Activated CD4-positive, CD25-positive, alpha-beta regulatory T cell treated with anti-CD3 and anti-CD28 coated beads, Interleukin-2, amount 50 U/mL, for 24 hours (primary cell): ENCODE data around the gene NUAK1.

Experiments
- ATAC-seq, 2 donors: fragments of 150-1000 bp; cut with Tn5 transposase; one replicate each; pipeline ENCODE4 v1.10.0; 2021; ENCODE audit warnings: mild to moderate bottlenecking in 1 of 2, moderate library complexity in 1 of 2

The NUAK1 gene

DNA sequence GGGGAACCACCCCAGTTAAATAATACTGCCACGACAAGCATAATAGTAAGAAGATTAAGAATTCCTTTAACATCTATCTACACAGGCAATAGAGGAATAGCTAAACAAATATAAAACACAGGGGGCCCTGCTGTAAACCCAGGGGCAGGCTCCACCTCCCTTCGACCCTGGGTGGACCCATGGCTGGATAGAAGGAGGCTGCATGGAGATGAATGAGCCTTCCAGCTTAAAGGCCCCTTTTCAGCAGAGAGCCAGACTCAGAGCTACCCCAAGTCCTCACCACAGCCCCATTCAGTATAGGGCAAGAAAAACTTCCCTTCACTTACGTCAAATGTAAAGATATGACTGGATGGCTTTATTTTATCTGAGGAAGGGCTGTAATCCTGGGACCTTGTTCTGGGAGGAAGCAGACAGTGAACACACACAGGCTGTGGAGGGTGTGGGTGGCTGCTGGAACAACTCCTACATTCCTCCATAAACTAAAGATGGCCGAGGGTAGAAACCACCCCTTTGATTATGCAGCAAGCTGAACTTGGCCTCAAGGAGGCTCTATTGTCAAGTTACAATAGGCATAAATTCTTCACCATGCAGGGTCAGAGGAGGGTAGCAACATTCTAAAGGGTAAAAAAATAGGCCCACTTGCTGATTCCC lies 30.4 kb downstream of the NUAK1 start:
- no peak for ATAC-seq

DNA sequence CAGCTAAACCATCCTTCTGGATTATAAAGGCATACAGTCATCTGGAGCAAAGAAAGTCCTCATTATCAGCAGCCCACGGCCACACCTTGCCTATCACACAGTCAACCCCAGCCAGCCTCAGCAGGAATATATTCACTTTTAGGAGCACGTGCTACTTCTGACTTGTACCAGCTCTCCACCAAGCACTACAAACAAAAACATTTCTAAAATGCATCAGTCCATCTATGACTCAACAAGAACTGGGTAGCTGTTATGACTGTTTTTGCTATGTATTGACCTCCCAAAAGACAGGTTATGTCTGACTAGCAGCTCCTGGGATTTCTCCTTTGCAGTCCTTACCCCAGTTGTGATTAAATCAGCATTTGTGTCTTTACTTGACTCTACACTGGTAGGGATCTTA lies 31.2 kb downstream of the NUAK1 start:
- ATAC-seq: no peak

GRCh38 chr12:106106892-106107291 lies 31.9 kb downstream of the NUAK1 start:
- ATAC-seq: no peak

- ATAC-seq: no peak
Measured at GRCh38 chr12:106106061-106106566, 32.6 kb downstream of the NUAK1 start.

DNA sequence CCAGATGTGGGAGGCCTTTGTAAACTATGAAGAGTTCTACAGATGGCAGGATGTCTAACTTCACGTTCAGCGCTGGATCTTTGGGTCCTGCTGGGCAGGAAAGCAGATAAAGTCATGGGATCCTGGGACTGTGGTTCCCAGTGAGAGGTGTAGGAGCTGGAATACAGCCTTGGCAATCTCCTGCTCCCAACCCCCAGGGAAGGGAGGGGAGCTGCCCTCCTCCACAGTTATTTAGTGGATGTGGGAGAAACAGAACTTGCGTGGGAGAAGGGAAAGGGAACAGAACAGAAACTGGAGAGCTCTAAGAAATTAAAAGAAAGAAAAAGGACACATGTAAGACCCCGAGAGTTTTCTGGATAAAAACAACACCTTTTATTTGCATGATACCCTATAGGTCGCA lies 37.0 kb downstream of the NUAK1 start:
- ATAC-seq: no peak

- ATAC-seq: no peak
Measured at GRCh38 chr12:106098691-106099200, 40.0 kb downstream of the NUAK1 start.

- no peak for ATAC-seq
Measured at GRCh38 chr12:106097011-106097410, 41.7 kb downstream of the NUAK1 start.

- ATAC-seq: no peak
Measured at GRCh38 chr12:106096376-106096775, 42.4 kb downstream of the NUAK1 start.

GRCh38 chr12:106094304-106094703 lies 44.5 kb downstream of the NUAK1 start:
- no peak for ATAC-seq

GRCh38 chr12:106093246-106093645 lies 45.5 kb downstream of the NUAK1 start:
- ATAC-seq: no peak

DNA sequence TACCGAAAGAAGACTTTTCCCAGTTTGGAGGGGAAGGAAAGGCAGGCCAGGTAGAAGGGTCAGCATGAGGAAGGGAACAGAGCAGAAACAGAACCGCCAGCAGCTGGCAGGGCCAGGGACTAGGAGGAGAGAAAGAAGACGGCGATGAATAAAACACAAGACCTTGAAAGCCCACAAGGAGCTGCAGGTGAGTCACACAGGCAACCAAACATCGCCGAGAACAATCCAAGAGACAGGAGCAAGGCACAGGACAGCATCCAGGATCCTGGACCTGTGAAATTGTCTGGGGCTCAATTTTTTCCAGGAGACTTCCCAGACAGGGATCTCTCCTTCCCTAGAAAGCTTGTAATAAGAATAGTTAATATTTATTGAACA lies 47.3 kb downstream of the NUAK1 start:
- no peak for ATAC-seq

DNA sequence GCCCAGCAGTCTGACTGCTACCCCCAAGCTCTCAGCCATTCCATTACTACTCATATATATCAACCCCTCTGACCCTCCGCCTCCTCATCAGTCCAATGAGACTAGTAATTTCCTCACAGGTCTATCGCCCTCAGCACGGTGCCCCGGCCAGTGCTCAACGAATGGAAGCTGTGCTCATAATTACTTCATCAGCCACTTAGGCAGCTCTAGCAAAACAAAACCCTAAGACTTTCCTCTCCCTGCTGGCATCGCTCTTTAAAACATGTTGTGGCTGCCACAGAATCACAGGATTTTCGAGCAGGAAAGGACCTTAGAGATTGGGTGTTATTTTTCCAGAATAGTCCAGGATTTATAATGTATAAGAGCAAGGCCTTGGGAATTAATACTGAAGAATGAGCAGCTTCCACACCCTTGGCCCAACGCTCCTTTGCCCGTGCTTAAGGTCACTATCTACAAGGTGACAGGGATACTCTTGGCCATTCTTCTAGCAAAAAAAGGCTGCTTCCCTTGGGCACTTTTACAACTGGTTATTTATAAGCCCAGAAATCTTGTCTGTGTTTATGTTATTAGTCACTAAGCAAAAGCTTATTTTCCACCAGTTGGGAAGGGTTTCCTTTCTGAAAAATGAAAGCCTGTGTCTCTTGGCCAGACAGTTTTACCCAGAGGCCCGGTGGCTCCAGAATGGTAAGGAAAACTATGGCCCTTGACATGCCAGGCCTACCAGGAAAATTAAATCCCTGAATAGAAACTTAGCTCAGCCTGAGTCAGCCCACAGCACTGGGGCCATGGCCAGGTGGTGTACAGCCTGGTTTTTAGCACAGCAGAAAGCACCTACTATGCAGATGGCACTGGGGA lies 47.9 kb downstream of the NUAK1 start:
- no peak for ATAC-seq

GRCh38 chr12:106089935-106090334 lies 48.8 kb downstream of the NUAK1 start:
- ATAC-seq: no peak

DNA sequence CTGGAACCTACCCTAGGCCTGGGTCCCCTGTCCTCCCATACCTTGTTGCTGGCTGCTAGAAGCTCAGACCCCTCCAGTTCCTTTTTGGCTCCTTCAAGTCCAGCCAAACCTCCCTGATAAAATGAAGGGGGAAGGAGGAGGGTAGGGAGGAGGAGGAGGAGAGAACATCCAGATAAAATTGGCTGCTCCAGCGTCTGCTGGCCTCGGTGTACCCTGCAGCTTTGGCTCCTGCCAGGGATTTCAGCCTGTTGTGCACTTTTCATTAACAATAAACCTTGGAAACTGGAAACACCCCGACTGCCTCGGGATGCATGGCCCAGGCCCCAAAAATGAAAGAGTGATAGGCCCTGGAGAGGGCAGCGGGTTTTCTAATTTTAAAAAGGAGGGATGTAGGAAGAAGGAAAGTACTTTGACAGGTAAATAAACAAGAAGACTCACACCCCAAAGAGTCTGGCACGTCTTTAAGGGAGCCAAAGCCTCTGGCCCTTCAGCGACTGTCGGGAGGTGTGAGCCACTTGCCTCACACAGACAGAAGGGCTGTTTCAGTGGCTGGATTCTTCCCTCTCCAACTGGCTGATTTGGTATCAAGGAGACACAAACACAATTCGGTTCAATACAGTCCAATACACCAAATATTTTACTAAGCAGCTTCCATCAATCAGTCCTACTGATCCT lies 49.8 kb downstream of the NUAK1 start:
- no peak for ATAC-seq

DNA sequence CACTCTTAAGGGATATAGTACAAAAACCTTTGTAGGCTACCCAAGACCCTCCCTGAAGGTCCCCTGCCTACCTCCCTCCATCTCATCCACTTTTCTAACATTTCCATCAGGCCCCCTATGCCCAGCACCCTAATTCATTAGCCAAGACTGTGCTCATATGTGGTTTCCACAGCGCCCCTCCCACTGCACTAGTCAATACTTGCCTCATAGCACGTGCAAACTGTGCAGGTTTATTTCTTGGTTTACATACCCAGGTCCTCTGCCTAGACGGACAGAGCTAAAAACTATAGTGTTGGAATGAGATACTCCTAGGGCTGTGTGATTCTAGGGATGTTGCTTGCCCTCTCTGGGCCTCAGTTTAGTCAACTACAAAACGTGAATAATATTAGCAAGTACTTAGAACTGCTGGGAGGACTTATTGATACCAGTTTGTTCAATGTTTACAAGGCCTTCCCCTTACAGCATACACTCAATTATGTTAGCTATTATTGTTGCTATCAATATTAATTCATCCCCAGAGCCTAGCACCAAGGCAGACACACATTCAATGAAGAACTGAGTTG lies 50.4 kb downstream of the NUAK1 start:
- ATAC-seq: no peak

DNA sequence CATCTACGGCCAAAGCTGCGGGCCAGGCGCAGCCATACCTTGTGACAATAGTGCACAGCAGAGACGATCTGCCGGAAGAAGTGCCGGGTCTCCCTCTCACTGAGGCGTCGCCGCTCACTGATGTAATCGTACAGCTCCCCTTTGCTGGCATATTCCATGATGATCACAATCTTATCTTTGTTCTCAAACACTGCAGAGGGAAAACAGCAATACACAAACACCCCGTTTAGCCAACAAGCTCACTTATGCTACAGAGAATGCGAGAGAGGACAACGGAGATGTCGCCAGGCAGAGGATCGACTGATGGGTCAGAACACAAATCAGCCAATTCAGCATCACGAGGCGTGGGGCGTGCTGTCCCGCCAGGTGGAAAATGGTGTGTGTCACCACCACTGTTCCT lies 52.1 kb downstream of the NUAK1 start:
- ATAC-seq: no peak

DNA sequence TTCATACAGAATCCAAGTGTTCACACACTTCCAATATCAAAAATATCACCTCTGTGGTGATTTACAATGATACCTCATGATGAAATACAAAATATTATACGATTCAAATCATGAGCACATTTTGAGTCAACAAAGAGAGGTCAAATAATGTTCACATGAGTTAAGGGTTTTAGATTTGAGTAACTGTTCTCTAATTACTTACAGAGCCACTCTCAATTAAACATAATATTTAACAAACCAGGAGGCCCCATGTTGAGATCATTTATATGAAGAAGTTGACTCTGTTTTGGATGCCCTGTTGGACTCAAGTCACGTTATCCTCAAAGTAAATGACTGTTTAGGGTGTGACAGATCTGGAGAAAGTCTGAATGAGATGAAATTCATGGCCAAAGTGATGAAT lies 53.5 kb downstream of the NUAK1 start:
- ATAC-seq: peak in 1 of 2 donors; percentile 48

DNA sequence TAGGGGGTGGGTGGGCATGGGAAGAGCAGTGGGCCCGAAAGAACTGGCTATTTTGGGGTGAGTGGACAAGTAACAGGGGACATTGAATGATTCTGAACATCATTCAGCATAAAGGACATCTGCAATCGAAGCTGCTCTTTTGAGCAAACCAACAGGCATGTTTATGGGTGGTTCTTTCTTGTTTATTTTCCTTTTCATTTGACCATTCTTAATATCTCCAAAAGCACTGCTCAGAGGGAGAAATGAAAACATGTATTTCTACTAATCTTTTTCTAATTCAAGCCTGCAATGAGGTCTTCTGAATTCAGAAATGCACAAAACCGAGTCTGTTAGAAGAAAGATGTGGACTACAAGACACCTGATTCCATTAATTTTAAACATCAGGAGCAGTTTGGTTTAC lies 54.0 kb downstream of the NUAK1 start:
- ATAC-seq: no peak

DNA sequence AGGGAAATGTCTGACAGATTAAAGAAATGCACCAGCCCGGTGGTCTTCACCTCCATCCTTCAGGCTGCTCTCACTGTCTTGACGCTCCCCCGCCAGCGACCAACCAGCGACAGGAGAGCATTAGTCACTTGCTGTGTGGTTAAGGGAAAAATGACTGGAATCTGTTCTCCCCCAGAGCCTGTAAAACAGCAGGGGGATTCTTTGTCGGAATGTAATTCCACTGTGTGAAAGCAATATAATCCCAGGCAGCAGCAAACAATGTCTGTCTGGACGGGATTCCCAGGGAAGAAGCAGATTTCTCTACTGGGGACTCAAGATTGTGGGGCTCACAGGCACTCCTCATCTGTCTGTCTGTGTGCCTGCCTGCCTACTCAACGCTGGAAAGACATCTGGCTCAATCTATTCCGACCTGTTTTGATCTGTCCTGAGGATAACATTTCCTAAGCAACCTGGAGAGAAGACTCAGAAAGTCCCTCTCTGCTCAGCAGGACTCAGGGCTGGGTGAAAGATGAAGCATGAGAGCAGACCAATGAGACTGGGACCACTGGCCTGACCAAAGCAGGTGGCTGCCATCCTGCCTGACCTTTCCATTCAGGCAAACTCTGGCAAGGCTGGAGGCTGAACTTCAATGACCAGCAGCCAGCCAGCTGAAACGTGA lies 54.6 kb downstream of the NUAK1 start:
- ATAC-seq: no peak

- ATAC-seq: no peak
Measured at GRCh38 chr12:106082216-106083175, 56.3 kb downstream of the NUAK1 start.

GRCh38 chr12:106081606-106082005 lies 57.1 kb downstream of the NUAK1 start:
- no peak for ATAC-seq
